Measurements from ENCODE around the gene SLC35D3.
"Not testable (repeated sequence)": the region's sequence is repeated elsewhere in the genome, so short reads cannot be mapped to it uniquely, and the experiment has no call there.

Gene SLC35D3

GRCh38 chr6:136921936-136922684 is at the start of gene SLC35D3:
Gene SLC35D3 (plus strand): TSS chr6:136922301. CDS start chr6:136922429, 128 bp downstream.
- no peak for DNase-seq
- Histone ChIP-seq H3K27me3 (peaks cover 3 to 54% of the 10 kb centered on the region in 2 donors), H3K9me3 (no peaks in the 10 kb centered on the region), H3K4me3 (peak within 1 kb of the TSS; percentile 47 to 56), H3K36me3 (no peaks in the 10 kb centered on the region), H3K4me1 (peaks cover 0 to 38% (median 31%) of the 10 kb centered on the region in 4 donors), H3K27ac (no peak within 1 kb of the TSS)
- no peak for TF ChIP-seq CTCF (IDR thresholded peaks at IDR 0.05)
- intact Hi-C loops (cut with DNase I; ENCODE audit: low total_unique reads), result no loop called here

GRCh38 chr6:136873748-136874147 is 48.4 kb upstream of the SLC35D3 start:
- H3K27ac ChIP-seq, result no peak overlapping the region
- DNase-seq, result no peak
- TF ChIP-seq CTCF (IDR thresholded peaks at IDR 0.05), result no peak

GRCh38 chr6:136876469-136876868 is 45.6 kb upstream of the SLC35D3 start:
- Histone ChIP-seq H3K36me3 (peaks cover 27 to 43% (median 31%) of the 10 kb centered on the region in 3 donors), H3K9me3 (peaks cover 0 to 31% (median 17%) of the 10 kb centered on the region in 3 donors)
- H3K27me3 ChIP-seq; H3K4me1 ChIP-seq; intact Hi-C loops (cut with DNase I; ENCODE audit: low total_unique reads); DNase-seq; H3K27ac ChIP-seq; H3K4me3 ChIP-seq: not testable (repeated sequence)

More at GRCh38 chr6:136873748-136874147, 48.4 kb upstream of the SLC35D3 start:
- Histone ChIP-seq H3K9me3 (peaks cover 0 to 31% (median 17%) of the 10 kb centered on the region in 3 donors), H3K36me3 (peaks cover 36 to 50% (median 42%) of the 10 kb centered on the region in 3 donors), H3K4me3 (no peak overlapping the region), H3K27me3 (no peaks in the 10 kb centered on the region), H3K4me1 (no peaks in the 10 kb centered on the region)
- intact Hi-C loops (cut with DNase I; ENCODE audit: low total_unique reads), result no loop called here

GRCh38 chr6:136880748-136881460 is 41.2 kb upstream of the SLC35D3 start:
- Histone ChIP-seq H3K36me3 (peaks cover 0 to 7% (median 0%) of the 10 kb centered on the region in 3 donors), H3K4me1 (no peaks in the 10 kb centered on the region), H3K9me3 (peaks cover 0 to 6% (median 0%) of the 10 kb centered on the region in 3 donors), H3K27ac (no peak overlapping the region), H3K27me3 (no peaks in the 10 kb centered on the region), H3K4me3 (no peak overlapping the region)
- TF ChIP-seq CTCF (IDR thresholded peaks at IDR 0.05), result no peak
- DNase-seq, result no peak
- intact Hi-C loops (cut with DNase I; ENCODE audit: low total_unique reads), result no loop called here

GRCh38 chr6:136886091-136886490 is 36.0 kb upstream of the SLC35D3 start:
- DNase-seq, result no peak
- H3K4me1 ChIP-seq, result no peaks in the 10 kb centered on the region
- H3K4me3 ChIP-seq, result no peak overlapping the region
- no peaks in the 10 kb centered on the region for H3K9me3 ChIP-seq
- H3K36me3 ChIP-seq, result no peaks in the 10 kb centered on the region
- intact Hi-C loops (cut with DNase I; ENCODE audit: low total_unique reads), result no loop called here
- no peak overlapping the region for H3K27ac ChIP-seq
- TF ChIP-seq CTCF (IDR thresholded peaks at IDR 0.05), result no peak
- H3K27me3 ChIP-seq, result no peaks in the 10 kb centered on the region

- intact Hi-C loops (cut with DNase I; ENCODE audit: low total_unique reads), result no loop called here
- Histone ChIP-seq H3K27ac (no peak overlapping the region), H3K4me1 (no peaks in the 10 kb centered on the region), H3K9me3 (no peaks in the 10 kb centered on the region), H3K4me3 (no peak overlapping the region), H3K27me3 (no peaks in the 10 kb centered on the region), H3K36me3 (peaks cover 0 to under 1% (median 0%) of the 10 kb centered on the region in 3 donors)
- no peak for DNase-seq
- no peak for TF ChIP-seq CTCF (IDR thresholded peaks at IDR 0.05)
Observed at GRCh38 chr6:136887953-136888352, 34.1 kb upstream of the SLC35D3 start.

Measured in tibial artery (tissue), 4 donors.